ENCODE results near the gene SLC35F6.
"Not testable (repeated sequence)": the region's sequence is repeated elsewhere in the genome, so short reads cannot be mapped to it uniquely, and the experiment has no call there.

Gene SLC35F6

GRCh38 chr2:26760991-26761390, 3.1 kb upstream of the SLC35F6 start:
- not testable (repeated sequence) for H3K36me3 ChIP-seq (ENCODE audit: control insufficient read depth in 1 of 2, insufficient read depth in 2 of 2, low read length in 2 of 2); H3K27me3 ChIP-seq (ENCODE audit: low read depth, low read length); H3K9me3 ChIP-seq (ENCODE audit: control insufficient read depth in 1 of 2, low read length in 2 of 2); H3K4me3 ChIP-seq (ENCODE audit: low read depth in 1 of 2, low read length in 2 of 2); H3K27ac ChIP-seq (ENCODE audit: low read length)
- H3K4me1 ChIP-seq (ENCODE audit: control insufficient read depth in 1 of 2, insufficient read depth in 2 of 2, low read length in 2 of 2) = peaks cover 11 to 15% of the 10 kb centered on the region in 2 donors

DNA sequence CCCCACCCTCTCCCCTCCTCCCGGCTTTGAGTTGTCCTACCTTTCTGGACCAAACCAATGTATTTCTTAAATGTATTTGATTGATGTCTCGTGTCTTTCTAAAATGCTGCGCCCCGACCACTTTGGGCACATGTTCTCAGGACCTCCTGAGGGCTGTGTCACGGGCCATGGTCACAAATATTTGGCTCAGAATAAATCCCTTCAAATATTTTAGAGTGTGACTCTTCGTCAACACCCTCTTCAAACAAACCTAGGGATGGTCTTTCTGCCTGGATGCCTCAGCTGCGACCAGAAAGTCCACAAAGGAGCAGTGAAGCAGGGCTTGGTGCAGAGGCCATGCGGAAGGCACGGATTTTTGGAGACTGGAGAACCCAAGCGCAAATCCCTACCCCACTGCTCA, 1.1 kb upstream of the SLC35F6 start:
- Histone ChIP-seq H3K27me3 (ENCODE audit: low read depth, low read length) (no peaks in the 10 kb centered on the region), H3K27ac (ENCODE audit: low read length) (no peak overlapping the region), H3K9me3 (ENCODE audit: control insufficient read depth in 1 of 2, low read length in 2 of 2) (no peaks in the 10 kb centered on the region), H3K4me3 (ENCODE audit: low read depth in 1 of 2, low read length in 2 of 2) (no peak overlapping the region), H3K4me1 (ENCODE audit: control insufficient read depth in 1 of 2, insufficient read depth in 2 of 2, low read length in 2 of 2) (peaks cover 11 to 17% of the 10 kb centered on the region in 2 donors), H3K36me3 (ENCODE audit: control insufficient read depth in 1 of 2, insufficient read depth in 2 of 2, low read length in 2 of 2) (peaks cover 0 to 7% of the 10 kb centered on the region in 2 donors)

DNA sequence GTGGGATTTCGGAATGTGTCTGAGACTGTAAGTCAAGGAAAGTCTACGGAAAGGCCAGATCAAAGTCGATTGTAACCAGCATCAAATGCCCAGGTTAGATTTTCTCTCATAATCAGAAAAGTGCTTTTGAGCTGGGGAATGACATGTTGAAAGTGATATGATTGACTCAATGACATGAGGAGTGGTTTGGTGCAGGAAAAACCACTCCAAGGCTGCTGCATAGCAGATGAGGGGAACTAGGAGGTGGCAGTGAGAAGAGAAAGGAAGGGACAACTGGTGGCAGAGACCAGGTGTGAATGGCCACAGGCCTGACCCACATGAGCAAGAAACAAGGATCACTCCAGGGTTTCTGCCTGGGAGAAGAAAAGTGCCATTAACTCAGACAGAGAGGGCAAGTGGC, 822 bp downstream of the SLC35F6 start:
- Histone ChIP-seq H3K27me3 (ENCODE audit: low read depth, low read length) (no peaks in the 10 kb centered on the region), H3K4me1 (ENCODE audit: control insufficient read depth in 1 of 2, insufficient read depth in 2 of 2, low read length in 2 of 2) (peaks cover 5 to 23% of the 10 kb centered on the region in 2 donors), H3K9me3 (ENCODE audit: control insufficient read depth in 1 of 2, low read length in 2 of 2) (no peaks in the 10 kb centered on the region), H3K4me3 (ENCODE audit: low read depth in 1 of 2, low read length in 2 of 2) (peak overlapping the region; percentile 96 to 98), H3K36me3 (ENCODE audit: control insufficient read depth in 1 of 2, insufficient read depth in 2 of 2, low read length in 2 of 2) (peaks cover 0 to 7% of the 10 kb centered on the region in 2 donors), H3K27ac (ENCODE audit: low read length) (peak overlapping the region; percentile 91)

- H3K4me1 ChIP-seq (ENCODE audit: control insufficient read depth in 1 of 2, insufficient read depth in 2 of 2, low read length in 2 of 2) = peaks cover 7 to 31% of the 10 kb centered on the region in 2 donors
- H3K27me3 ChIP-seq (ENCODE audit: low read depth, low read length) = no peaks in the 10 kb centered on the region
- no peaks in the 10 kb centered on the region for H3K9me3 ChIP-seq (ENCODE audit: control insufficient read depth in 1 of 2, low read length in 2 of 2)
- H3K36me3 ChIP-seq (ENCODE audit: control insufficient read depth in 1 of 2, insufficient read depth in 2 of 2, low read length in 2 of 2) = peaks cover 0 to 7% of the 10 kb centered on the region in 2 donors
- H3K27ac ChIP-seq (ENCODE audit: low read length) = peak overlapping the region; percentile 91
- H3K4me3 ChIP-seq (ENCODE audit: low read depth in 1 of 2, low read length in 2 of 2) = peak overlapping the region; percentile 96 to 98
Observed at GRCh38 chr2:26765475-26766200, 1.6 kb downstream of the SLC35F6 start.

DNA sequence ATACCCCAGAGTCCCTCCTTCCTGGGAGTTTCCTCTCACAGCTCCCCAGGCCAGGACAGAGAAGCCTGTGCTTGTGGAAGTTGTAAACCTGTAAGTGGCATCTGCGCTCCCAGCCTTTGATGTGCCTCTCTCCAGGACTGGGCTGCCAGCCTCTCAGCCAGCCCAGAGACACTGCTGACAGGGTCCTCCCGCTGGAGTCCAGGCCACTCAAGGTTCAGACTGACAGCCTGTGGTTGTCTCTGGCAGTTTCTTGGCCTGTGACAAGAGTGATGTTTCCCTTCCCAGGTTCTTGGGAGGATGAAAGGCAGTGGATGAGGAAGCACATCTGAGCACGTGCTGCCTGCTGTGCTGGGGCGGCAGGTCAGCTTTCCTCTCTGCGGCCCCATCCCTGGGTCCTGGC, 3.0 kb downstream of the SLC35F6 start:
- H3K4me3 ChIP-seq (ENCODE audit: low read depth in 1 of 2, low read length in 2 of 2) = no peak overlapping the region
- H3K36me3 ChIP-seq (ENCODE audit: control insufficient read depth in 1 of 2, insufficient read depth in 2 of 2, low read length in 2 of 2) = peaks cover 0 to 7% of the 10 kb centered on the region in 2 donors
- H3K27me3 ChIP-seq (ENCODE audit: low read depth, low read length) = no peaks in the 10 kb centered on the region
- peaks cover 21 to 46% of the 10 kb centered on the region in 2 donors for H3K4me1 ChIP-seq (ENCODE audit: control insufficient read depth in 1 of 2, insufficient read depth in 2 of 2, low read length in 2 of 2)
- H3K9me3 ChIP-seq (ENCODE audit: control insufficient read depth in 1 of 2, low read length in 2 of 2) = no peaks in the 10 kb centered on the region
- H3K27ac ChIP-seq (ENCODE audit: low read length) = no peak overlapping the region

GRCh38 chr2:26767894-26768487, 3.9 kb downstream of the SLC35F6 start:
- peaks cover 0 to 7% of the 10 kb centered on the region in 2 donors for H3K36me3 ChIP-seq (ENCODE audit: control insufficient read depth in 1 of 2, insufficient read depth in 2 of 2, low read length in 2 of 2)
- no peaks in the 10 kb centered on the region for H3K9me3 ChIP-seq (ENCODE audit: control insufficient read depth in 1 of 2, low read length in 2 of 2)
- no peak overlapping the region for H3K4me3 ChIP-seq (ENCODE audit: low read depth in 1 of 2, low read length in 2 of 2)
- peaks cover 28 to 53% of the 10 kb centered on the region in 2 donors for H3K4me1 ChIP-seq (ENCODE audit: control insufficient read depth in 1 of 2, insufficient read depth in 2 of 2, low read length in 2 of 2)
- H3K27ac ChIP-seq (ENCODE audit: low read length) = no peak overlapping the region
- no peaks in the 10 kb centered on the region for H3K27me3 ChIP-seq (ENCODE audit: low read depth, low read length)

GRCh38 chr2:26768759-26769088, 4.6 kb downstream of the SLC35F6 start:
- Histone ChIP-seq H3K4me1 (ENCODE audit: control insufficient read depth in 1 of 2, insufficient read depth in 2 of 2, low read length in 2 of 2) (peaks cover 28 to 53% of the 10 kb centered on the region in 2 donors), H3K9me3 (ENCODE audit: control insufficient read depth in 1 of 2, low read length in 2 of 2) (no peaks in the 10 kb centered on the region), H3K4me3 (ENCODE audit: low read depth in 1 of 2, low read length in 2 of 2) (no peak overlapping the region), H3K27me3 (ENCODE audit: low read depth, low read length) (no peaks in the 10 kb centered on the region), H3K36me3 (ENCODE audit: control insufficient read depth in 1 of 2, insufficient read depth in 2 of 2, low read length in 2 of 2) (peaks cover 0 to 7% of the 10 kb centered on the region in 2 donors), H3K27ac (ENCODE audit: low read length) (peak overlapping the region; percentile 8)

GRCh38 chr2:26769089-26769761, 5.1 kb downstream of the SLC35F6 start:
- no peaks in the 10 kb centered on the region for H3K27me3 ChIP-seq (ENCODE audit: low read depth, low read length)
- H3K9me3 ChIP-seq (ENCODE audit: control insufficient read depth in 1 of 2, low read length in 2 of 2) = no peaks in the 10 kb centered on the region
- H3K36me3 ChIP-seq (ENCODE audit: control insufficient read depth in 1 of 2, insufficient read depth in 2 of 2, low read length in 2 of 2) = peaks cover 1 to 7% of the 10 kb centered on the region in 2 donors
- H3K4me1 ChIP-seq (ENCODE audit: control insufficient read depth in 1 of 2, insufficient read depth in 2 of 2, low read length in 2 of 2) = peaks cover 28 to 53% of the 10 kb centered on the region in 2 donors
- peak overlapping the region; percentile 58 for H3K27ac ChIP-seq (ENCODE audit: low read length)
- H3K4me3 ChIP-seq (ENCODE audit: low read depth in 1 of 2, low read length in 2 of 2) = no peak overlapping the region

GRCh38 chr2:26770986-26771586, 7.0 kb downstream of the SLC35F6 start:
- no peaks in the 10 kb centered on the region for H3K9me3 ChIP-seq (ENCODE audit: control insufficient read depth in 1 of 2, low read length in 2 of 2)
- H3K36me3 ChIP-seq (ENCODE audit: control insufficient read depth in 1 of 2, insufficient read depth in 2 of 2, low read length in 2 of 2) = peaks cover 20 to 22% of the 10 kb centered on the region in 2 donors
- peak overlapping the region; percentile 62 for H3K27ac ChIP-seq (ENCODE audit: low read length)
- no peaks in the 10 kb centered on the region for H3K27me3 ChIP-seq (ENCODE audit: low read depth, low read length)
- H3K4me3 ChIP-seq (ENCODE audit: low read depth in 1 of 2, low read length in 2 of 2) = no peak overlapping the region
- peaks cover 23 to 38% of the 10 kb centered on the region in 2 donors for H3K4me1 ChIP-seq (ENCODE audit: control insufficient read depth in 1 of 2, insufficient read depth in 2 of 2, low read length in 2 of 2)

GRCh38 chr2:26772064-26773001, 8.2 kb downstream of the SLC35F6 start:
- Histone ChIP-seq H3K4me1 (ENCODE audit: control insufficient read depth in 1 of 2, insufficient read depth in 2 of 2, low read length in 2 of 2) (peaks cover 23 to 36% of the 10 kb centered on the region in 2 donors), H3K9me3 (ENCODE audit: control insufficient read depth in 1 of 2, low read length in 2 of 2) (no peaks in the 10 kb centered on the region), H3K36me3 (ENCODE audit: control insufficient read depth in 1 of 2, insufficient read depth in 2 of 2, low read length in 2 of 2) (peaks cover 24 to 32% of the 10 kb centered on the region in 2 donors), H3K27ac (ENCODE audit: low read length) (peak overlapping the region; percentile 70), H3K27me3 (ENCODE audit: low read depth, low read length) (no peaks in the 10 kb centered on the region), H3K4me3 (ENCODE audit: low read depth in 1 of 2, low read length in 2 of 2) (peak overlapping the region; percentile 14 to 21)

Data from muscle layer of duodenum (tissue), 2 donors.